ENCODE results near the gene NTSR1.

NTSR1 gene

GRCh38 chr20:62790075-62790474 lies 81.4 kb downstream of the NTSR1 start:
- Histone ChIP-seq H3K4me3 (ENCODE audit: low read length) (no peak overlapping the region), H3K36me3 (replicated peaks; ENCODE audit: low read depth, low read length) (no peaks in the 10 kb centered on the region), H2AFZ (ENCODE audit: low read depth, low read length) (no peak overlapping the region), H3K4me1 (ENCODE audit: low read length) (peaks cover 21% of the 10 kb centered on the region), H3K79me2 (ENCODE audit: low read length) (no peaks in the 10 kb centered on the region), H3K4me2 (ENCODE audit: low read length) (no peak overlapping the region), H3K9me3 (ENCODE audit: insufficient read depth, low read length) (no peaks in the 10 kb centered on the region), H3K27ac (ENCODE audit: low read length) (no peak overlapping the region), H4K20me1 (ENCODE audit: insufficient read depth, low read length) (no peaks in the 10 kb centered on the region), H3K27me3 (ENCODE audit: low read depth, low read length) (peaks cover 49% of the 10 kb centered on the region), H3K9ac (ENCODE audit: low read length) (no peak overlapping the region)
- TF ChIP-seq CTCF (IDR thresholded peaks at IDR 0.05; ENCODE audit: low read depth, low read length) (no peak), EZH2phosphoT487 (IDR thresholded peaks at IDR 0.05; ENCODE audit: low read depth) (no peak)

- peaks cover 49% of the 10 kb centered on the region for H3K27me3 ChIP-seq (ENCODE audit: low read depth, low read length)
- no peak overlapping the region for H3K9ac ChIP-seq (ENCODE audit: low read length)
- no peak overlapping the region for H3K27ac ChIP-seq (ENCODE audit: low read length)
- H4K20me1 ChIP-seq (ENCODE audit: insufficient read depth, low read length) = no peaks in the 10 kb centered on the region
- peak overlapping the region; percentile 12; the same call in 1 of the 2 replicates for H3K4me3 ChIP-seq (ENCODE audit: low read length)
- no peak for TF ChIP-seq EZH2phosphoT487 (IDR thresholded peaks at IDR 0.05; ENCODE audit: low read depth)
- peak; percentile 98 for TF ChIP-seq CTCF (IDR thresholded peaks at IDR 0.05; ENCODE audit: low read depth, low read length)
- H2AFZ ChIP-seq (ENCODE audit: low read depth, low read length) = no peak overlapping the region
- H3K79me2 ChIP-seq (ENCODE audit: low read length) = no peaks in the 10 kb centered on the region
- no peaks in the 10 kb centered on the region for H3K36me3 ChIP-seq (replicated peaks; ENCODE audit: low read depth, low read length)
- H3K4me1 ChIP-seq (ENCODE audit: low read length) = peaks cover 21% of the 10 kb centered on the region
- H3K4me2 ChIP-seq (ENCODE audit: low read length) = peak overlapping the region; percentile 45
- H3K9me3 ChIP-seq (ENCODE audit: insufficient read depth, low read length) = no peaks in the 10 kb centered on the region
Observed at GRCh38 chr20:62791301-62792181, 82.9 kb downstream of the NTSR1 start.

GRCh38 chr20:62792182-62792939 lies 83.7 kb downstream of the NTSR1 start:
- Histone ChIP-seq H2AFZ (ENCODE audit: low read depth, low read length) (no peak overlapping the region), H3K9ac (ENCODE audit: low read length) (no peak overlapping the region), H3K9me3 (ENCODE audit: insufficient read depth, low read length) (no peaks in the 10 kb centered on the region), H3K27ac (ENCODE audit: low read length) (no peak overlapping the region), H3K4me3 (ENCODE audit: low read length) (no peak overlapping the region), H4K20me1 (ENCODE audit: insufficient read depth, low read length) (peaks cover 3% of the 10 kb centered on the region; the same call in 1 of the 2 replicates), H3K79me2 (ENCODE audit: low read length) (peaks cover 5% of the 10 kb centered on the region), H3K27me3 (ENCODE audit: low read depth, low read length) (peaks cover 46% of the 10 kb centered on the region), H3K4me1 (ENCODE audit: low read length) (peaks cover 23% of the 10 kb centered on the region), H3K4me2 (ENCODE audit: low read length) (no peak overlapping the region), H3K36me3 (replicated peaks; ENCODE audit: low read depth, low read length) (no peaks in the 10 kb centered on the region)
- TF ChIP-seq EZH2phosphoT487 (IDR thresholded peaks at IDR 0.05; ENCODE audit: low read depth) = no peak
- no peak for TF ChIP-seq CTCF (IDR thresholded peaks at IDR 0.05; ENCODE audit: low read depth, low read length)

Measured in OCI-LY3 (cell line).